Prostate gland (tissue), 2 donors: ENCODE results near the gene TMEM185B. TPM values are rescaled to one million over a fixed set of nuclear protein-coding genes. Genes with fewer than 3 reads are reported as not detected.

Source experiments
- DNase-seq: peaks from one replicate; pipeline ENCODE4 v3.0.0-alpha.2; 2019; ENCODE audit warnings: low spot score
- H3K27ac ChIP-seq, 2 donors: fragments of 200-600 bp; sonication (generic); 2 replicates each; pipeline ENCODE4 v1.5.1; 2017 to 2019
- H3K27me3 ChIP-seq: fragments of 200-600 bp; sonication (generic); replicated peaks from 2 replicates; pipeline ENCODE4 v1.5.1; 2019; ENCODE audit not compliant: insufficient read depth
- H3K36me3 ChIP-seq, 2 donors: fragments of 200-600 bp; sonication (generic); 1 replicate in 1 of 2; 2 replicates in 1 of 2; pipeline versions ENCODE4 v1.5.1 to v1.8.1; 2017 to 2019
- H3K4me1 ChIP-seq: fragments of 200-600 bp; sonication (generic); replicated peaks from 2 replicates; pipeline ENCODE4 v1.5.1; 2019
- H3K4me3 ChIP-seq, 2 donors: fragments of 200-600 bp; sonication (generic); 2 replicates each; pipeline ENCODE4 v1.5.1; 2017 to 2019
- H3K9me3 ChIP-seq: fragments of 200-600 bp; sonication (generic); 2 replicates; pipeline ENCODE4 v1.5.1; 2017
- CTCF ChIP-seq, 4 experiments: fragments of 200-600 bp in 2 of 4; fragments of 450-650 bp in 2 of 4; sonication (generic) in 2 of 4; IDR thresholded peaks; 1 replicate in 3 of 4; 2 replicates in 1 of 4; pipeline ENCODE4 v1.5.1; 2016 to 2019; ENCODE audit warnings: antibody characterized with exemption in 4 of 4, mild to moderate bottlenecking in 2 of 4, moderate library complexity in 2 of 4
- POLR2A ChIP-seq: fragments of 450-650 bp; IDR thresholded peaks from one replicate; pipeline ENCODE4 v1.6.1; 2016; ENCODE audit warnings: antibody characterized with exemption, mild to moderate bottlenecking
- POLR2AphosphoS5 ChIP-seq: sonication (generic); formaldehyde crosslinking; IDR thresholded peaks from one replicate; pipeline ENCODE4 v1.6.1; 2017; ENCODE audit warnings: antibody characterized with exemption
- WGBS: methylation state at CpG from one replicate; pipeline ENCODE4 v1.1.5; 2018; 5-methylcytosine and 5-hydroxymethylcytosine counted together
- intact Hi-C: fragments of 100-400 bp; cut with DNase I; formaldehyde crosslinking; loops from one replicate; pipeline ENCODE4 v1.14.2; 2022
- total RNA-seq, 2 donors: library from RNA; depleted of rRNA; stranded (reverse); fragments of >200 nt; gene quantifications; one replicate each; pipeline ENCODE4 v1.1.0, GENCODE V29; 2016

The TMEM185B gene
- total RNA-seq, 2 donors from 2014 or later = 53.7 to 72.3 TPM

GRCh38 chr2:120195553-120195952, 27.6 kb downstream of the TMEM185B start:
- 100% methylated on average over 1 of the region's 1 CpG for WGBS

GRCh38 chr2:120192280-120192679, 30.9 kb downstream of the TMEM185B start:
- TF ChIP-seq POLR2A (no peak), CTCF (IDR thresholded peaks at IDR 0.05) (no peak), POLR2AphosphoS5 (no peak)
- no peak overlapping the region for H3K4me3 ChIP-seq
- H3K4me1 ChIP-seq = no peaks in the 10 kb centered on the region
- no peak for DNase-seq
- 68% methylated on average over 1 of the region's 1 CpG for WGBS
- intact Hi-C loops = no loop called here
- no peaks in the 10 kb centered on the region for H3K27me3 ChIP-seq
- H3K9me3 ChIP-seq = no peaks in the 10 kb centered on the region
- no peak overlapping the region for H3K27ac ChIP-seq
- H3K36me3 ChIP-seq = no peaks in the 10 kb centered on the region

More at GRCh38 chr2:120195553-120195952, 27.6 kb downstream of the TMEM185B start:
- intact Hi-C loops = no loop called here
- no peaks in the 10 kb centered on the region for H3K9me3 ChIP-seq
- no peak for DNase-seq
- no peaks in the 10 kb centered on the region for H3K27me3 ChIP-seq
- H3K4me3 ChIP-seq = no peak overlapping the region
- no peaks in the 10 kb centered on the region for H3K4me1 ChIP-seq
- TF ChIP-seq POLR2A (no peak), CTCF (IDR thresholded peaks at IDR 0.05) (no peak), POLR2AphosphoS5 (no peak)
- H3K27ac ChIP-seq = no peak overlapping the region
- H3K36me3 ChIP-seq = no peaks in the 10 kb centered on the region

- Histone ChIP-seq H3K4me1 (no peaks in the 10 kb centered on the region), H3K27me3 (no peaks in the 10 kb centered on the region), H3K9me3 (no peaks in the 10 kb centered on the region), H3K27ac (no peak overlapping the region), H3K36me3 (no peaks in the 10 kb centered on the region), H3K4me3 (no peak overlapping the region)
- intact Hi-C loops = no loop called here
- TF ChIP-seq POLR2A (no peak), CTCF (IDR thresholded peaks at IDR 0.05) (no peak), POLR2AphosphoS5 (no peak)
- DNase-seq = no peak
- WGBS = 72% methylated on average over 1 of the region's 1 CpG
Measured at GRCh38 chr2:120189189-120189588, 34.0 kb downstream of the TMEM185B start.

GRCh38 chr2:120182019-120182560, 41.1 kb downstream of the TMEM185B start:
- 76% methylated on average over 5 of the region's 5 CpGs for WGBS
- H3K36me3 ChIP-seq = no peaks in the 10 kb centered on the region
- H3K4me3 ChIP-seq = no peak overlapping the region
- H3K4me1 ChIP-seq = no peaks in the 10 kb centered on the region
- no peak overlapping the region for H3K27ac ChIP-seq
- H3K9me3 ChIP-seq = no peaks in the 10 kb centered on the region
- intact Hi-C loops = no loop called here
- no peaks in the 10 kb centered on the region for H3K27me3 ChIP-seq
- TF ChIP-seq POLR2AphosphoS5 = no peak
- no peak for TF ChIP-seq POLR2A
- TF ChIP-seq CTCF (IDR thresholded peaks at IDR 0.05) = no peak
- no peak for DNase-seq

GRCh38 chr2:120180066-120180465, 43.1 kb downstream of the TMEM185B start:
- H3K4me3 ChIP-seq = no peak overlapping the region
- TF ChIP-seq POLR2AphosphoS5 (no peak), CTCF (IDR thresholded peaks at IDR 0.05) (no peak), POLR2A (no peak)
- no peak for DNase-seq
- H3K36me3 ChIP-seq = no peaks in the 10 kb centered on the region
- no peak overlapping the region for H3K27ac ChIP-seq
- no peaks in the 10 kb centered on the region for H3K4me1 ChIP-seq
- no peaks in the 10 kb centered on the region for H3K9me3 ChIP-seq
- intact Hi-C loops = no loop called here
- 86% methylated on average over 3 of the region's 3 CpGs for WGBS
- no peaks in the 10 kb centered on the region for H3K27me3 ChIP-seq
